Retina (tissue), 1 donor: ENCODE data around the gene DDN.

Experiments used
- DNase-seq: peaks from one replicate; pipeline ENCODE4 v3.0.0-alpha.2; 2016

The DDN gene

DNA sequence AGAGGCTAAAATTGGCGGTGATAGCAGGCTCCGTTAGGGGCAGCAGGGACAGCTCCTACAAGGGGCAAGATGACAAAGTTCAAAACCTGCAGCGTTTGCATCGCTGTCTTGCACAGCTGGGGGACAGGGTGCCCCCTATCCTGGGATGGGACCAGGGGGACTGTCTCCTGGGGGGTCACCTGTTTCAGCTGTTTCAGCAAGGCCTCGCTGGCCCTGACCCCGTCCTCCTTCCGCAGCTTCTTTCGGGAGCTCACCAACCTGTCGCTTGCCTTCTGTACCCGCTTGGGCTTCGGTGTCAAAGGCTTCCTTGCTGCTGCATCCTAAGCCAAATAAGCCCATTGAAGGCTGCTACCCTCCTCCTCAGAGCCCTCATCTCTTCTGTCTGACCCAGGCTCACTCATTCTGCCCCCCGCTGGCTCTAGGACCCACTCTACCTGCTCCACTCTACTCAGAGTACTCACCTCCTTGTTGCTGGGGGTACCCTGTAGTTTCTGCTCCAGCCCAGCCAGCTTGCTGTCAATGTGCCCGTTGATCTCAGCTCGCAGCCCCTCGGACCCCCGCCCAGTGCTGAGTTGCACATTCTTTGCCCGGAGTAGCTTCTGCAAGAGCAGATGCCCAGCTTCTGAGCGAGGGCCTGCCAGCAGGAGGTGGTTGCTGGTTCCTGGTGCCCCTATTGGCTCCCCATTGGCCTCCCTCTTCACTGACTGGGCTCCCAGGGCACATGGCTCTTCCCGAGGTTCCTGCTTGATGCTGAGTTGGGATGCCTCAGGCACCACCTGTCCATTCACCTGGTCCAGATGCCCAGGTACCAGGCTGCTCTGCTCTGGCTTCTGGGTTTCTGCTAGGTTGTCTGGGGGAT lies 31.8 kb upstream of the DDN start:
- no peak for DNase-seq

DNA sequence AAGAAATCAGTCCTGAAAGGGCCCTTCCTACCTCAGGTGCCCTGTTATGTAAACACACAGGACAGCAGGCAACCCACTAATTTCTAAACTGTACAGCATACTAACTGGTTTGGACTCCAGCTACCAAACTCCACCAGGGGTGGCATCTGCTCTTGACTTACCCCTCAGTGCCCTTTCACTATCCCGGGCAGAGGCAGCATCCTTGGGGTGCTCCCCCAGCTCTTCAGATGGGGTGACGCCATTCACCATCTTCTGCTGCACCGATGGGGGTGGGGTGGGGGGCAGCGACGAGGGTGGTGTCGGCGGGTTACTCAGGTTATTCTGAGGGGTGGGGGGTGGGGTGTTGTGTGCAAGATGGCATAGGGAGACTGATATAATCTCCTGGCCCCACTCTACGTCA lies 30.9 kb upstream of the DDN start:
- no peak for DNase-seq

DNA sequence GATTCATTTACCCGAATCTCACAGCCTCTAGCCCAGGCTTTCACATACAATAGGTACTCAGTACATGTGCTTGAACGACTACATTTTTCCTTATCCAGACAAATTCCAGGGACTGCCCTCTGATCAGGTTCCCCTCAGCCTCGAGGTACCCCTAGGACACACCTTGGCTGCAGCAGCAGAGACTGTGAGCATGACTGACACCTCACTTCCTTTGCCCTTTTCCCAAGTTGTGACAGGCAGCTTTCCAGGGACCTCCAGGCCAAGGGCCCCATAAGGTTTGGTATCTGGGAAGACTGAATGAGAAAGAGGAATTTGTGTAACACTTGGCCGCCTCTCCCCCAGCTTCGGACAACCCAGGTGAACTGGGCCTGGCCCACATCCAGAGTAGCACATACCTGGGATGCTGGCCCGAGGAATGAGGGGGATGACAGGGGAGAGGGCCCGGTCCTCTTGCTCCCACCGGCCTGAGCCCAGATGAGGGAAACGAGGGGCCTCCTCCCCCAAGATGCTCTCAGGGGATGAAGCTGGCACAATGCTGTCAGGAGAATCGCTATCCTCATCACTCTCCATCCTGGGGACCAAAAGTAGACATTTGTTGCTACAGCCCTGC lies 29.6 kb upstream of the DDN start:
- no peak for DNase-seq

DNA sequence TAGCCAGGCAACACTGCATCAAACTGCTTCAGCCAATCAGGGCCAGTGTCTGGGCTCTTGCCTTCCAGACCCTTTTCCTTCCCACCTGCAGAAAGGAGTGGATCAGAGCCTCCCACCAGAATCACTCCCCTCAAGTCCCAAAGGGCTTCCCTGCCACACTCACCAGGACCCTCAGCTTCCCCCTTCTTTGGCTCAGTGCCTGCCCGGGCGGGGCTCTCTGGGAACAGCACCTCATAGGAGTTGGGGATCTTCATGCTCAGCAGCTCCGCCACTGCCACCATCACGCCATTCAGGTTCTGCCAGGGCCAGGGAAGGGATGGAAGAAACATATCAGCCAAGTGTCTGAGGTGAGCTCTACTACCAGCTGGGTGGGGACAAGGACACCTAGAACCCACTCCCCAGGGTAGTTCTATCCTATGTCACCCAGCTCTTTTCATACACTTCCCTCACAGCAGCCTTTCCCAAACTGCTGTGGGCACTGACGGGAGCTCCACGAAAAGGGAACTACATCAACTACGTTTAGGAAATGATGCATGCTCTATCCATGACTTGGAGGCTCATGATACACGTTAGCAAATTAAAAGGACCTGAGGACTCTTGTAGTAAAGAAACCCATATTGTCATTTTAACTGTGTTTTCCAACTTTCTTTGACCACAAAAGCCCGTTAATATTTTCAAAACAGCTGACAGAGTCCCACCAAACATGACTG lies 28.8 kb upstream of the DDN start:
- DNase-seq: no peak

DNA sequence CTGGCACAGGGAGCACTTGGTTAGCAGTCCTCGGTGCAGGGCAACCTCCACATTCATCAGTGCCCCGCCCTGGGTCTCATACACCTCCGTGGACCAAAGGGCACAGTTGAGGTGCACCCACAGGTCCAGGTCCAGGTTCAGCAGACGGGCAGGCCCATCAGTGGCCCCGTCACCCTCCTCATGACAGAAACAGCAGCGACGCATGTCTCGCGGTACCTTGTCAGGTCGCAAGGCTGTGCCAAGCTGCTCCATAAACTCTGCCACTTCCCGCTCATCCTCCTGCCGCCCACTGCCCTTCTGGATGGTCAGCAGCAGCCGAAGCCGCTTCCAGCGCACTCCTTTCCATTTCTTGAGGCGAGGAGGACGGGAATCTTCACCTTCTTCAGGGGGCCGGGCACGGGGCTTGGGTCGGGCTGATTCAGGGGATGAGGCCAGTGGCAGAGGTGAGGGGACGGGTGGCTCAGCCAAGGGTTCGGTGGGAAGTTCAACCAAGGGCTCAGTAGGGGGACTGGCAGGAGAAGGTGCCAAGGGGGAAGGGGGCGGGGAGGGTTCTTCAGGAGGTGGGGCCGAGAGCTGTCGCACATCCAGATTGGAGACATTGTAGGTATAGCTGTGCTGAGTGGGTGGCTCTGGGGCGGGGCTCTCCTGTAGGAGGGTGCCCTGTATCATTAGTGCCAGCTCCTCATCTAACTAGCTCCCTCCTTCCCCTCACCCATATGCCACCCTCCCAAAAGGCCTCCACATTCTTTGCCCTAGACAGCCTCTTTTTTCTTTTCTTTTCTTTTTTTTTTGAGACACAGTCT lies 27.7 kb upstream of the DDN start:
- DNase-seq: no peak

DNA sequence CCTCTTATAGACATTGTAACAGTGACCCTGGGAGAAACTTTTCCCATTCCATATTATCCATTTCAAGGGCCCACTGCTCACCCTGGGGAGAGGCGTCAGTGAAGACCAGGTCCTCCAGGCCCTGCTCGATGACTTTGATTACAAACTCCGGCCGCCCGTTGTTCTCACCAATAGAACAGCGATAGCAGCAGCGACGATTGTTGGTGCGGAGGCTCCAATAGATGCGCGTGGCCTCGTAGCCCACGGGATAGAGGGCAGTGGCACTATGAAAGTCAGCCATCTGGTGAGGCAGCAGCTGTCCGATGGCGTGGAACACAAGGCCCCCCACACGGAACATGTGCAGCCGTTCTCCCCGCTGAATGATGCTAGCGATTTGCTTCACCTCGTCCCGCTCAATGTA lies 26.9 kb upstream of the DDN start:
- no peak for DNase-seq

DNA sequence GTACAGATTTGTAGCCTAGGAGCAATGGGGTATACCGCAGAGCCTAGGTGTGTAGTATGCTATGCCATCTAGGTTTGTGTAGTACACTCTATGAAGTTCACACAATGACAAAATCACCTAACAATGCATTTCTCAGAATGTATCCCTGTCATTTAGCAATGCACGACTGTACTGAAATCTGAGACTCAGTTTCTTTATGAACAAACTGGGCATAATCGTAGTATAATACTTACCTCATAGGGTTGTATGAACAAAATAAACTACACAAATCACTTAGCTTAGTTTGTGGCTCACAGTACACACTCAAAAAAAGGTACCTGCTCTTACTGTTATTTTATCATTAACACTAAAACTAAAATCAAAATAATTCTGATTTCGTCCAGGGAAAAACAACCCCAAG lies 26.3 kb upstream of the DDN start:
- DNase-seq: no peak

DNA sequence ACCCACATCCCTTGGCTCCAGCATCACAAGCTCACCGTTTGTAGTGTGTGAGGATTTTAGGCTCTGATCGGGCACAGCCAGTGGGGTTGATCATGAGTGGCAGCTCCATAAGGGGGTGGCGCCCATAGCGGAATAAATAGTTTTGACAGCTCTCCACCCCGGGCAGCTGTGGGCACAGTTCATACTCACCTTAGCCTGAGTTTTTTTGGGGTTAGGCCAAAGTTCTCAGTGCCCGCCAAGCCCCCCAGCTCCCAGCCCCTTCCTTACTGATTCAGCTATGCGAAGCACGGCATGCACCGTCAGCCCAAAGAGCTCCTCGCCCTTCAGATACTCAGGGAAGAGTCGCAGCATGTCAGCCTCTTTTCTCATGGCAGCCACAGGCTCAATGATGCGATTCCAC lies 25.4 kb upstream of the DDN start:
- DNase-seq: no peak

DNA sequence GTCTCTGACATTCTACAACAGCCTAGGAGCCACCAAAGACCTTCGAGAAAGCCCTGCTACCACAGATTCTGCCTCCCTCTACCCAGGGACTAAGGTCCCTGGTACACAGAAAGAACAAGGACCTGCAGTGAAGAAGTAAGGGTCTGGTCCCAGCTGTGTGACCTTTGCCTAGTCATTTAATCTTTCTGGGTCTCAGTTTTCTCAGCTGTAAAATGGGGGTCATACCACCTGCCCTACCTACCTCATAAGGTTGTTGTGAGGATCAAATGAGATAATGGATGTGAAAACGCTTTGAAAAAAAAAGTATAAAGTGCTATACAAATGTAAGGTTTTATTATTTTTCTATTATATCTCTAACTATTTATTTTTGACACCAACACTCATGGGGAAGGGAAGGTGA lies 24.6 kb upstream of the DDN start:
- DNase-seq: no peak

DNA sequence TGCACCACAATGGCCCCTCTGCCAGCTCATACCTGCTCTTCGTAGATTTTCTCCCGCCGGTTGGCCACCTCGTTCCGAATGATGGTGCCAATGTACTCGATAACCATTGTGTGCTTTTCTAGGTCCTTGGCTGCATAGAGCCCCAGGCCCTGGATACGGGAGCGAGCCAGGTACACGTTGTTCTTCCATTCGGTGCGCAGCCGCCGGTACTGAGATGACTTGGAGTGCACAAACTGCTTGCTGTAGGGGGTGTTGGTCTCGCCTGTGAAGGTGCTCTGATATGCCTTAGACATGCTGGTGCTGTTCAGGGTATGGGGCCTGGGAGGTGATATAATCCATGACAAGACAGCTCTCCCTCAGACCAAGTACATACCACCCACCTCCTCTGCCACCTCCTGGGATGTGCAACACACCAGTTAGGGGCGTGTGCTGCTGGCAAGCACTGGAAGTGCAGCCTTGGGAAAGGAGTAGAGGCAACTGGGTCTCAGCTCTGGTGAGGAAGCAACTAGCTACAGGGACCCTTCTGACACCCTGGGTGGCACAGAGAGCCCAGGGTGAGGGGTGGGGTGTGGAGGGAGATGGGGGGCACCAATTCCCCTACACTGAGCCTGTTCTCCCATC lies 23.5 kb upstream of the DDN start:
- DNase-seq: no peak

DNA sequence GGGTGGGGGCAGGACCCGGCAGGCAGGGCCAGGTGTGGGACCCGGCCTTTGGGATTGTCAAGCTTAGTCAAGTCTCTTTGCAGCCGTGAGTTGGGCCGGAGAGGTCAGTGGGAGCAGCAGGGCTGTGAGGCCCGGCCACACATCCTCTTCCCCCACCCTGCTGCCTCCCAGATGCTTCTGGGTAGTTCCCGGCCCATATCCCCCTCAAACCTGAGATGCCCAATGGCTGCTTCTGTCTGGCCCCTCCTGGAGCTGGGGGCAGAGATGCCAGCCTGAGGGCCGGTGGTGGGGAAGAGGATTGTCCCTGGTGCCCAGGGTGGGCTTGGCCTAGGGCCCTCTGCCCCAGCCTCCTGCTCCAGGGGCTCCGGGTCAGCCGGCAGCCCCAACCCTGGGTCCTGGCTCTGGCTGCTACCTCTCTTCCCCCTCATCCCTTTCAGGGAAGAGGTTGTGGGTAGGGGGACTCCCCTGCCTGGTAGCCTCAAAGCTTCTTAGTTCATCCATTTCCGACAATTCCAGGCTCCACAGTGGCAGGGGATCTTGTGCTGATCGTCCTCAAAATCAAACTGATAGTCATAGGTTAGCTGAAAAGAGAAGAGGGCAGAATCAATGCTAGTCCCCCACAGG lies 22.2 kb upstream of the DDN start:
- no peak for DNase-seq

DNA sequence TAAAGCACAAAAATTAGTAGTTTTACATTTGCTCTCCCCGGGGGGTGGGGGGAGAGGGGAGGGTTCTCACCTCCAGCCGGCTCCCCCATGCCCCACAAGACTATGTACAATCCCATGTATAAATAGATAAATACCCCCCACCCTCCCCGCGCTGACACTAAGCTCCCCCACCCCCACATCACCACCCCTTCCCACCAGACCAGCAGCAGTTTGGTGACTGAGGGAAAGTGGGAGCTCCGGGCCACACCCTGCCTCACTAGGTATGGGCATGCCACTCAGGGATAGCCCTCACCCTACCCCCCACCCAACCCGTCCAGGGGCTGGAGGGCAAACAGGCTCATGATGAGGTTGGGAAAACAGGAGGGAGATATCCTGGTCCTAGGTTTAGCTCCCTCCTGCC lies 21.3 kb upstream of the DDN start:
- DNase-seq: no peak

DNA sequence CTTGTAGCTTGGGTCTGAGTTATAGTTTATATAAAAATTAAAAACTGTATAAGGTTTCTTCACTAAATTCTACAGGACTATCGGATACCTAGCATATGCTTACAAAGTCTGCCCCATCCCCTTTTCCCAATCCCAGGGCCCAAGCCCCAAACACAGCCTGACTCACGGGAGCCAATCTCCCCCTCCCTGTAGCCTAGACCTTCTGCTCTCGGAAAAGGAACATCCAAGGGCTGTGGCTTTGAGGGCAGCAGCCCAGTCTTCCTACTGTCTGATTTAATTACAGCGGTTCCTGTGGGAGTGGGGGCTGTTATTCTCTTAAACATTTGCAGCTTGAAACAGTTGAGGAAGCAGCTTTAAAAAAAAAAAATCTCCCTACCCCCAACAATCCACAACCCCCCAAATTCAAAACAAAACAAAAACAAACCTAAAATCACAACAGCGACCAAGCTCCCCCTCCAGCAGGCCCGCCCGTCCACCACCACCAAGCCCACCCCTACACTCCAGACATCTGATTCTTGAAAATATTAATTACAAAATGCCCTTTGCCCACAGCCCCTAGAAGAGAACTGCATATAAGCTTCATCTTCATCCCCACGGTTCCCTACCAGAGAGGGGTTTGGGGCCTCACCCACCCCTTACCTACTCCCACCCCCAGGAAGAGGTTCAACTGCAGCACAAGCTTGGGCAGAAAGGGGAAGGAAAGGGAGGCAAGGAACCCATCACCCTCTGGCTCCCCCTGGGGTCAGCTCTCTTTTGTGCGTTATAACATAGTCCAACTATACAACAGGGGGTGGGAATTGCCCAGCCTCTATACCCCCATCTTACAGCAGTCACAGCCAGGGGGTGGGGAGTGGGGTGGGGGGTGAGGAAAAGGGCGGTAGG lies 20.5 kb upstream of the DDN start:
- no peak for DNase-seq

DNA sequence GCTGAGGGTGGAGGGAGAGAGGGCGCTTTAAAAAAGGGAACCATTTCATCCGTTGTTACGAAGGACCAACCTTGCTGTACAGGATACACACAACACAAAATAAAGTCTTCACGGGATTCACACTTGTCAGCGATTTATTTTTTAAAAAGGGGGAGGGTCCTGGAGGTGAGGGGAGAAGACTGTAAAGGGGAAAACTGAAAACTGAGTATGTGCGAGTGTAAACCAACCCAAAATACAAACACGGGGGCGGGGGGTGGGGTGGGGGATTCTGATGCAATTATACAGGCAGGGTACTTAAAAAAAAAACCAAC lies 19.9 kb upstream of the DDN start:
- DNase-seq: no peak

DNA sequence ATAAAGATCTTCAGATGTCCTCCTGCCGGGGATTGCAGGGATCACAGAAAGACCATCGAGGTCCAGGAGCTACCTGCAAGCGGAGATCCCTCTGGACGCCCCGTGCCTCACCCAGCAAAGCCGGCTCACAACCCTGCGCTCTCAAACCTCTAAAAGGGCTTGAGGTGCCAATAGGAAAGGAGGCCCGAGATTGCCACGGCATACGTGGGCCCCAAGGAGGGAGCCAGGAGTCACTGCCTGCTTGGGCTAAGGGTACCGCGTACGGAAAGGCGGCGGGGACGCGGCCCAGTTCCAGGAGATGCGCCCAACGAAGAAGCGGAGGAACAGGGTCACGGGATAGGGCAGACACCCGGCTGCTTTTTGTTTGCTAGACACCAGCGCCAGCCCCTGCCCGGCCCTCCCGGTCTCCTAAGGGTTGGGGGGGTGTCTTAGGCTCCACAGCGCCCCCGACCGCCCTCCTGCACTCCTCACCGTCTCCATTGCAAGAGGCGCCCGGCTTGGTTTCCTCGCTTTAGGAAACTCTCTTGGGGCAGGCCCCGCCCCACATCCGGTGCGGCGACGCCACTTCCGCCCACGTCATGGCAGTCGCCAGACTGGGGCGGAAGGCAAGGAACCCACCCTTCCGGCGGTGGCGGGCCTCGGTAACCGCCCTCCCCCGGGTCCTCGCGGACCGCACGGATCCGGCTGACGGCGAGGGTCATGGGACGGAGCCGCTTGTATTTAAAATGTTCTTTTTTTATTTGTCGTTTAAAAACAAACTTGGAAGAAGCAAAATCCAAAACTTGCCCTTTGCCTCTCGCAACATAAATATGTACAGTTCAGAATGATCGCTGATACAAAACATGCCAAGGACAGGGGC lies 19.3 kb upstream of the DDN start, which contains the start of gene PRKAG1:
Gene PRKAG1 (minus strand): TSS at position 516 of the 859 bp plus-strand sequence. CDS start 36 bp downstream, at position 480.
- DNase-seq: peak; percentile 98

DNA sequence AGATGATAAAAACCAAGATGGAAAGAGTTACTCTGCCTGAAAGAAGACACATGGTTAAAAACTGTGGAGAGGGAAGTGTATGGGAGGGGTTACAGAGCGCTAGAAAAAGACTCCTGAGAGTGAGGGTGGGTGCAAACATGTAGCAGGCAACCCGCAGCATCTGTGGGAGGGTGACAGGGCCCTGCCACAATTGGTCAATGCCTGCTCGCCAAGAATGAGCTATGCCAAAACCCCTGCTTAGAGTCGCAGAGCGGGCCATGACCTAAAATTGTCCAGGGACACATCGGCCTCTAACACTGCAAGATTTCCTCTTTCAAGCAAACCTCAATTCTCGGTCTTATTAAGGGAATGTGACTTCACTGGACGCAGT lies 18.7 kb upstream of the DDN start:
- no peak for DNase-seq

DNA sequence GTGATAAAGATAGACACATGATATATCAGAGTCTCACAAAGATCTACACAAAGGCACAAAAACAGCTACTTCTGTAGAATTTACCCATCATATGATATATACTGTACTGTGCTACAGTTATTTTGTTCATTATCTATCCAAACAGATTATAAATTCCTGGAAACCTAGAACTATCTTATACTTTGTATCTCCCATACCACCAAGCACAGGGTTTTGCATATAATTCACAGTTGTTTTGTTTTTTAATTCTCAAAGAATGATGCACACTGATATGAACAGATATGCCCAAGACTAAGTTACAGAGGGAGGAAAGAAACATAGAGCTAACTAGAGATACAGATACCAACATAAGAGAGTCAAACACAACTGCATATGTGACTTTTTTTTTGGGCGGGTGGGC lies 16.0 kb upstream of the DDN start:
- DNase-seq: no peak

DNA sequence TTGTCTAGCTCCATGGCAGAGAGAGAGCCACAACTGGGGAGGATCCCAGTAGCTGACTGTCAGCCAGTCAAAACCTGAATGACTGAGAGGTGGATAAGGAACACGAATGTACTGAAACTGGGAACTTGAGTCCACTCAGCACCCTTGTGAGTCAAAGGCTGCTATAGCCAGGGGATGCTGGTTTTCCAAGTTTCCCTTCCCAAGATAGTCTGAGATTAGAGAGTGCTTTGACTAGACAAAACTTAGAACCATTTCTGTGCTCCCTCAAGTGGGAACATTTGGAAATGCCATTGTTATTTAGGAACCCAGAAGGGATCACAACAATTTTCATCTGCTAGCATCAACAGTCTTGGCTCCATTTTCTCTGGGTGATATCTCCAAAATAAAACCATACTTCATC lies 15.4 kb upstream of the DDN start:
- DNase-seq: no peak

DNA sequence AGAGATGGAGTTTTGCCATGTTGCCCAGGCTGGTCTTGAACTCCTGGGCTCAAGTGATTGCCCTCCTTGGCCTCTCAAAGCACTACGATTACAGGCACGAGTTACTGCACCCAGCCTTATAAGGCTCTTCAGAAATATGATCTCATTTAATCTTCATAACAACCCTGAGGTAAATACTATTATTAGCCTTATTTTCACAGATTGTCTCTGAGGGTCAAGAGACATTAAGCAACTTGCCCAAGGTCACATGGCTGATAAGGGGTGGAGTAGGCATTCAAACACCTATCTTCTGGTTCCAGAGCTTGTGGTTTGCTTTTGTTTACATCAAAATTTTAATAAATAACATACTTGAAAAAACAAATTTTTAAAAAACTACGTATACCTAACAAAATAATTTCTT lies 14.3 kb upstream of the DDN start:
- no peak for DNase-seq

DNA sequence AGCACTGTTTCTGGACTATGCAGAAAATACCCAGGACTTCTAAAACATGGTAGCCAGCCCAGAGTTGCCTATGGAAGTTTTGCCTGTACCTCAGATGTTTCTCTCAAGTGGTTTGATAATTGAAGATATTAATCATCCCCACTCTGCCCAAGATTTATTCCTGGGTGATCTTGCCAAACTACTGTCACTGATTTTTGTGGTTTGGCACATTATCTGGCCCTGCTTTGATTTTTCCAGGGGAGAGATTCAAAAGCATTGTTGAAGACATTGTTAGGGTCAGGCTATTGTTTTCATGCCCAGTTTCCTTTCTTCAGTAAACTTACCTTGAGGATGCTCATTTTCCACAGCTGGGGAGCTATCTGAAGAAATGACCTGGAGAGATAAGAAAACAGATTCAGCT lies 13.6 kb upstream of the DDN start:
- no peak for DNase-seq
